GM15510 (cell line): ENCODE results near the gene MFN2.

Source experiments
- POLR2A ChIP-seq: IDR thresholded peaks from 3 replicates; pipeline ENCODE4 v1.6.1; 2011; ENCODE audit warnings: borderline replicate concordance; ENCODE audit not compliant: insufficient read length; ENCODE audit errors: extremely low read depth

The MFN2 gene

GRCh38 chr1:11979851-11980675 lies at the start of gene MFN2:
TSS of gene MFN2 (plus strand) at chr1:11980444. CDS start at chr1:11989169, 8,725 bp downstream.
- peak; percentile 69 for TF ChIP-seq POLR2A

- no peak for TF ChIP-seq POLR2A
These were observed 49.4 kb upstream of the MFN2 start for GRCh38 chr1:11930571-11931445.

GRCh38 chr1:11931845-11932244 lies 48.4 kb upstream of the MFN2 start:
- no peak for TF ChIP-seq POLR2A

GRCh38 chr1:11934302-11935056 lies 45.8 kb upstream of the MFN2 start, which contains the start of gene PLOD1:
TSS of gene PLOD1 (plus strand) at chr1:11934717. CDS start at chr1:11934780, 63 bp downstream.
- peak; percentile 90 for TF ChIP-seq POLR2A

- TF ChIP-seq POLR2A: no peak
These were observed 45.2 kb upstream of the MFN2 start for GRCh38 chr1:11935057-11935412.

- TF ChIP-seq POLR2A: no peak
These were observed 41.3 kb upstream of the MFN2 start for GRCh38 chr1:11938722-11939526.

GRCh38 chr1:11940260-11940921 lies 39.9 kb upstream of the MFN2 start:
- TF ChIP-seq POLR2A: no peak

GRCh38 chr1:11942280-11942679 lies 38.0 kb upstream of the MFN2 start:
- TF ChIP-seq POLR2A: no peak

GRCh38 chr1:11943619-11944018 lies 36.6 kb upstream of the MFN2 start:
- TF ChIP-seq POLR2A: no peak

- no peak for TF ChIP-seq POLR2A
These were observed 35.8 kb upstream of the MFN2 start for GRCh38 chr1:11944358-11944931.

GRCh38 chr1:11946647-11947046 lies 33.6 kb upstream of the MFN2 start:
- no peak for TF ChIP-seq POLR2A

GRCh38 chr1:11948822-11949458 lies 31.3 kb upstream of the MFN2 start:
- no peak for TF ChIP-seq POLR2A

- no peak for TF ChIP-seq POLR2A
These were observed 28.3 kb upstream of the MFN2 start for GRCh38 chr1:11951901-11952300.

GRCh38 chr1:11952455-11953109 lies 27.7 kb upstream of the MFN2 start:
- no peak for TF ChIP-seq POLR2A
